HG02943 (cell line): Measurements from ENCODE around the gene AATK.

ENCODE experiments used
- ATAC-seq: cut with Tn5 transposase; IDR thresholded peaks from one replicate; pipeline ENCODE4 v1.9.1; 2021; ENCODE audit warnings: mild to moderate bottlenecking, low read depth, moderate library complexity; ENCODE audit not compliant: unreplicated experiment

The AATK gene, protein sequence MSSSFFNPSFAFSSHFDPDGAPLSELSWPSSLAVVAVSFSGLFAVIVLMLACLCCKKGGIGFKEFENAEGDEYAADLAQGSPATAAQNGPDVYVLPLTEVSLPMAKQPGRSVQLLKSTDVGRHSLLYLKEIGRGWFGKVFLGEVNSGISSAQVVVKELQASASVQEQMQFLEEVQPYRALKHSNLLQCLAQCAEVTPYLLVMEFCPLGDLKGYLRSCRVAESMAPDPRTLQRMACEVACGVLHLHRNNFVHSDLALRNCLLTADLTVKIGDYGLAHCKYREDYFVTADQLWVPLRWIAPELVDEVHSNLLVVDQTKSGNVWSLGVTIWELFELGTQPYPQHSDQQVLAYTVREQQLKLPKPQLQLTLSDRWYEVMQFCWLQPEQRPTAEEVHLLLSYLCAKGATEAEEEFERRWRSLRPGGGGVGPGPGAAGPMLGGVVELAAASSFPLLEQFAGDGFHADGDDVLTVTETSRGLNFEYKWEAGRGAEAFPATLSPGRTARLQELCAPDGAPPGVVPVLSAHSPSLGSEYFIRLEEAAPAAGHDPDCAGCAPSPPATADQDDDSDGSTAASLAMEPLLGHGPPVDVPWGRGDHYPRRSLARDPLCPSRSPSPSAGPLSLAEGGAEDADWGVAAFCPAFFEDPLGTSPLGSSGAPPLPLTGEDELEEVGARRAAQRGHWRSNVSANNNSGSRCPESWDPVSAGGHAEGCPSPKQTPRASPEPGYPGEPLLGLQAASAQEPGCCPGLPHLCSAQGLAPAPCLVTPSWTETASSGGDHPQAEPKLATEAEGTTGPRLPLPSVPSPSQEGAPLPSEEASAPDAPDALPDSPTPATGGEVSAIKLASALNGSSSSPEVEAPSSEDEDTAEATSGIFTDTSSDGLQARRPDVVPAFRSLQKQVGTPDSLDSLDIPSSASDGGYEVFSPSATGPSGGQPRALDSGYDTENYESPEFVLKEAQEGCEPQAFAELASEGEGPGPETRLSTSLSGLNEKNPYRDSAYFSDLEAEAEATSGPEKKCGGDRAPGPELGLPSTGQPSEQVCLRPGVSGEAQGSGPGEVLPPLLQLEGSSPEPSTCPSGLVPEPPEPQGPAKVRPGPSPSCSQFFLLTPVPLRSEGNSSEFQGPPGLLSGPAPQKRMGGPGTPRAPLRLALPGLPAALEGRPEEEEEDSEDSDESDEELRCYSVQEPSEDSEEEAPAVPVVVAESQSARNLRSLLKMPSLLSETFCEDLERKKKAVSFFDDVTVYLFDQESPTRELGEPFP (N-terminal part only)

DNA sequence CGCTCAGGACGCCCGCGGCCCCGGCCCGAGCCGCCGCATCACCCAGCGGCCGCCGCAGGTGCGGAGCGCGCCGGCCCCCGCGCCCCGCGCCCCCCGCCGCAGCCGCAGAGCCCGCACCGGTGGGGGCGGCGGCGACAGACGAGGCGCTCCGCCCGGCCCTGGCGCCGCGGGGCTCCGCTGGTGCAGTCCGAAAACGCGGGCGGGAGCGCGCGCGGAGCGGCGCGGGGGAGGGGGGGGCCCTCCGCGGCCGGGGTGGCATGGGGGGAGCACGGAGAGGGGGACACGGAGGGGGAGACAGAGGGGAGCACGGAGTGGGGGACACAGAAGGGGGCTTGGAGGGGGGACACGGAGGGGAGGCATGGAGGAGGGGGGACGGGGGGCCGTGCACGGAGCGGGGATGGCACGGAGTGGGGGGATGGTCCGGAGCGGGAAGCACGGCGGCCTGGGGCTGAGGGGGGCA lies at the start of gene AATK:
AATK (minus strand) TSS at position 189 of the 460 bp plus-strand sequence. CDS start 229 bp downstream, outside the sequence.
- ATAC-seq: no peak

DNA sequence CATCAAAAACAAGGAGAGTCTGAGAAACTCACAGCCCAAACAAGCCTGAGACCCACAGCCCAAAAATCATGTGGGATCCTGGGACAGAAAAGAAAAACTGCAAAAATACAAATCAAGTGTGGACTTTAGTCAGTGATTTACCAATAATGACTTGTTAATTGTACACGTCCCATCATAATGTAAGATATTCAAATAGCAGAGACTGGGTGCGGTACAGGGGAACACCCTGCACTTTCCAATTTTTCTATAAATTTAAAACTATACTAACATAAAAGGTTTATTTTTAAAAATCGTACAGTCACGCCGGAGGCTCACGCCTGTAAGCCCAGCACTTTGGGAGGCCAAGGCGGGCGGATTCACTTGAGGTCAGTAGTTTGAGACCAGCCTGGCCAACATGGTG lies 48.0 kb upstream of the AATK start:
- no peak for ATAC-seq

DNA sequence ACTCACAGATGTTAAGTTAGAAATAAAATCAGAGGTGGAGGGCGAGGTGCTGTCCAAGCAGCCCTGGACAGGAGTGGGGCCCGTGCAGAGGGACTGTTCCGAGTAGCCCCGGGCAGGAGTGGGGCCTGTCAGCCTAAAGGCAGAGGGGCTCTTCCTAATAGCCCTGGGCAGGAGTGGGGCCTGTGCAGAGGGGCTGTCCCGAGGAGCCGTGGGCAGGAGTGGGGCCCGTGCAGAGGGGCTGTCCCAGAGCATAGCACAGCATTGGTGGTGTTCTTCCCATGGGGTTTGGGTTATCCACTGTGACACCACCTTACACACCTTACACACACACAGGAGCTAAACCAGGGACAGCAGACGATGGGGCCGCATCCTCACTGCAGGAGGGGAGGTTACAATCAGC lies 46.3 kb upstream of the AATK start:
- ATAC-seq: no peak

DNA sequence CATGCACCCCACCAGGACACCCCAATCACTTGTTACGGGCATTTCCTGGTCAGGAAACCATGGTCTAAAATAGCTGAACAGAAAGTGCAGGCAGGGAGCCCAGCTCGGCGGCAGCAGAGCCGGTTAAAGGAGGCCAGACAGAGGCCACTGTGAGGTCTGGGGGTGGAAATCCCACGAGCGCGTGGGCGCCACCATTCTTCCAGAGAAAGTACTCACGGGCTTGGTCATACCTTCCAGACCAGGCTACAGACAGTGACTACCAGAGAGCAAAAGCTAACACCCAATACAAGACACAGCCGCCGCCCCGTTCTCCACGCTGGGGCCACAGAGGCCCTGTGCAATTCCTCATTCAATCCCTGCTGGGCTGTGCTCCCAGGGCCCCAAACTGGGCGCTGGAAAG lies 44.8 kb upstream of the AATK start:
- ATAC-seq: no peak

DNA sequence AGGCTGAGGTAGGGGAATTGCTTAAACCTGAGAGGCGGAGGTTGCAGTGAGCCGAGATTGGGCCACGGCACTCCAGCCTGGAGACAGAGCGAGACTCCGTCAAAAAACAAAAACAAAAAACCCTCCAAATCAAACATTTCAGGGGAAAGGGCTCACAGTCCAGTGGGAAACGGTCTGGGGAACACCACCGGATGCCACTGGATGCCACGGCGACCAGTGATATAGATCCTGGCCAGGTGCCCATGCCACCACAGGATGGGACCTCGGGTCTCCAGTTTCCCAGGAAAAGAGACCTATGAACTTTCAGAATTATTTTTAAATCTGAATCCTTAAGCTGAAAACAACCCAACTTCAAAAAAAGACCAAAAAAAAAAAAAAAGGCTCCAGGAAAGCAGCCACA lies 44.4 kb upstream of the AATK start:
- no peak for ATAC-seq

DNA sequence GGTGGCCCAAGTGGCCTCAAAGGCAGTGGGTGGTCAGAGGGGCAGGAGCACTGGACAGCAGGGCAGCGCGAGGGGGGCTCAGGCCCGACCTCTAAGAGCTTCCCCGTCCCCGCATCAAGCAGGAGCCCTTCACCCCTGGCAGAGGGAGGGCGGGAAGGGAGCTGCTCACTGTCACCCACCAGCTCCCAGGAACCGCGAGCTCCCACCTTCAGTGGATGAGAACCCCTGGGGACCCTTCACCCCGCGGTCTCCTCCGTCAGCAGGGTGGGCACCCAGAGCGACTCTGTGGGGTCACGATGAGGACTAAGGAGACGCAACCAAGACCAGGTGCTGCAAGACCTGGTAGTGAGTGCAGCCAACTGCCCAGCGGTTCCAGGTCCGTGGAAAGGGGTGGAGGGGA lies 43.1 kb upstream of the AATK start:
- no peak for ATAC-seq

DNA sequence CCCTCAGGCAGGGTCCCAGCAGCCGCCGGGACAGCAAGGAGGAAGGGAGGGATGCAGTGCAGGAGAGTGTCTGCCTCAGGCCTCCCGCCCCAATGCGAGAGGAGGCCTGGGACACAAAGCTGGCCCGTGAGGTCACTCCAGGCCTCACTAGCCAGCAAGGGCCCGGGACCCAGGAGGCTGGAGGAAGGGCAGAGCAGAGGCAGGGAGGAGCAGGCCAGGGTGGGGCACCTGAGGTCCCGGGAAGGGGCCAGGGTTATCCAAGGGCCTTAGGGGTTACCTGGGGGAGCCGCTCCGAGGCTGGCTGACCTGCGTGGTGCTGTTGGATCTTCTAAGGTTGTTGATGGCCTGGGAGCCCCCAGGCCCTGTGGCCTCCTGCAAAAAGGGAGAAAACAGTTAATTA lies 42.6 kb upstream of the AATK start:
- no peak for ATAC-seq

DNA sequence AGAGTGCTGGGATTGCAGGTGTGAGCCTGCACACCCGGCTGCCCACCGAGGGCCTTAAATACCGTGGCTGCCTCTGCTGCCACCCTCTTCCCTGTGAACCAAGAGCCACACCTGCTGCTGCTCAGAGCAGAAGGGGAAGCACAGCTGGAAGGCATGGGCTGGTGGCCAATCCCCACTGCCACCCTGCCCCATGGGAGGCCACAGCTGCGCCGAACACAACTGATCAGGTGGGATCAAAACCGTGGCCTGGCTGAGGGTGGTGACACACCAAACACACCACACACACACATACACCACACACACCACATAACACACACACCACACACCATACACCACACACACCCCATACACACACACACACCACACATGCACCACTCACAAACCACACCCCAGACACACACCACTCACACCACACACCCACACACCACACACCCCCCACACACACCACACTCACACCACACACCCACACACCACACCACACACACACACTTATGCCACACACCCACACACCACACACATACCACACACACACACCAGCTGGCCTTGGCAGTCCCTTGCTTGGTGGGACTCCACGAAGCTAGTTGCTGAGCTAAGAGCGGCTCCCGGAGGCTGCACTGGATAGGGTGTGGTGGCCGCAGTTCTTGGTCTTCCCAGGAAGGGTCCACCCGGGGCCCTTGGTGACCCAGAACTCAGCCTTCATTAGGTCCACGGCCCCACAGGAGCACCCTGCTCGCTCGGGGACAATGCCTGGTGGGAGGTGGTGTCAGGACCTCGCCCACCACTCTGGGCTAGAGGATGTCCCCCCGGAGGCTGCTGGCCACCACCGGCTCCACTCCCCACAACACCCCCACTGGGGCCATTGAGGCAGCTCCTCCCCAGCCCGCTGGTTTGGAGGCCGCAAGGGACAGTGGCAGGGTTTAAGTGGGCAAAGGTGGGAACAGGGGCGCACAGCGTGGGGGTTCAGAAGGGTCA lies 41.9 kb upstream of the AATK start:
- no peak for ATAC-seq

DNA sequence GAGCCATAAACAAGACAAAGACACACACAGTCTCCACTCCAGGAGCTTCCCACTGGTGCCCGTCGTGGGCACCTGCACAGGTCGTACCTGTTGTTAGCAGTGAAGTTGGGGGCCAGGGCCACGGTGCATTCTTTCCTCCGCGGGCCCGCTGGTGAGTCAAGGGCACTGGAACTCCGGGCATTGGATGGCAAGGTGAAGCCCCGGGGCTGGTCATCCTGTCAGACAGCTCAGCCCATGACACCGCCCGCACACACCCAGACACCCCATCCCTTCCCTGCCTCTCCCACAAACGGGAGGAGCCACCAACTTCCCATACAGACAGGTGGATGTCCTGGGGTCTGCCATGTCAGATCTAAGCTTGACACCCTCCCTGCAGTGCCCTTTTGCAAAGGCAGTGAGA lies 40.6 kb upstream of the AATK start:
- ATAC-seq: no peak

DNA sequence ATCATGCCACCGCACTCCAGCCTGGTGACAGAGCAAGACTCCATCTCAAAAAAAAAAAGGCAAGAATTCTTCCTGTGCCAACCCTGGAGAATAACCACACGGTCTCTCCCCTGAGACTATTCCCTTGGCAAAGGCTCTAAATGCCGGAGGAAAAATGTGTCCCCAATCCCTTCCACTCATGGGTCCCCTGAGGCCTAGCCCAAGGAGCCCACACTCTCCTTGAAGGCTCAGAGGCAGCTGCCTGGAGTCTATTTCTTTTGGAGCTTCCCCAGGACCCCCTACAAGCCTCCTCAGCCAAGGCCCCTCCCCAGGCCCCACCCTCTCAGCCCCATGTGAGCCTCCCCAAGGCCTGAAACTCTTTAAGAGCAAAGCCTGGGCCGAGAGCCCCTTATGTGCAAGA lies 40.1 kb upstream of the AATK start:
- no peak for ATAC-seq

DNA sequence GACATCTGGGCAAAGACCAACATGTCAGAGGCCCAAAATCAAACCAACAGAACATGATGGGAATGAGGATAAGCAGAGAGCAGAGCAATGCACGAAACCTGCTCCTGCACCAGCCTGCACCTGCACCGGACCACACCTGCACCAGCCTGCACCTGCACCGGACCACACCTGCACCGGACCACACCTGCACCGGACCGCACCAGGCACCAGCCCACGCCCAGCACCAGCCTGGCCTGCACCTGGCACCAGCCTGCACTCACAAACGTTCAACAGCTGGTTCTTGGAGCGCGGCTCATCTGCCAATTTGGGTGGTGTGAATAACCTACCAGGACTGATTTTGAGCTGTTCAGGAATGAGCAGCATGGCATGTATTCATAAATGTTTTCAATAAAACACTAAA lies 38.6 kb upstream of the AATK start:
- ATAC-seq: no peak

DNA sequence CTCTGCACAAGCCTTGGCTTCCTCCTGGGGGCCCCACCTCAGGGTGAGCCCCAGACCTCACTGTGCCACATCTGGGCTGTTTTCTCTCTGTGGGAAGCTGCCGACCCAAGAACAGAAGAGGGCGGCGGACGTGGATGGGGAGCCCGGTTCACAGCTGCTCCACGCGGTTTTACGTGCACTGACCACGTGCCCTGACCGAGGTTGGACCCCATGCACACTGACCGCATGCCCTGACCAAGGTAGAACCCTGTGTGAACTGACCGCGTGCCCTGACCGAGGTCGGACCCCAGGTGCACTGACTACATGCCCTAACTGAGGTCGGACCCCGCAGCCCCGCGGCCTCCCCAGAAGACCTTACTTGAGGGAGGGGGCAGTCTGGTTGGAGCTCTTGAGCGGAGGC lies 37.1 kb upstream of the AATK start:
- ATAC-seq: no peak

DNA sequence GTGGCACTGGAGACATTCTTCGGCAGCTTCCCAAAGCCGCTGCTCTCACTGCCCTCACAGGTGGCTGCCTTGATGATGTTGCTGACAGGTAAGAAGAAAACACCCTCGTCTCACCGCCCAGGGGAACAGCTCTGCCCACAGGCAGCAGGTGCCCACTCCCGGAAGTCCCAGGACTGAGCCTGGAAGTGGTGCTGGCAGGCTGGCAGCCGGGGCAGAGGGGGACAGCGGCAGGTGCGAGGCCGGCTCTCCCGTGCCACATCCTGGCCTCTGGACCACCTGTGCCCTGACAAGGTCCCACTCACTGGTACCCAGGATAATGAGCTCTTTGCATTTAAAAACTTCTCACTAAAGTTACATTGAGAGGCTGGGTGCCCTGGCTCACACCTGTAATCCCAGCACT lies 36.3 kb upstream of the AATK start:
- ATAC-seq: no peak

DNA sequence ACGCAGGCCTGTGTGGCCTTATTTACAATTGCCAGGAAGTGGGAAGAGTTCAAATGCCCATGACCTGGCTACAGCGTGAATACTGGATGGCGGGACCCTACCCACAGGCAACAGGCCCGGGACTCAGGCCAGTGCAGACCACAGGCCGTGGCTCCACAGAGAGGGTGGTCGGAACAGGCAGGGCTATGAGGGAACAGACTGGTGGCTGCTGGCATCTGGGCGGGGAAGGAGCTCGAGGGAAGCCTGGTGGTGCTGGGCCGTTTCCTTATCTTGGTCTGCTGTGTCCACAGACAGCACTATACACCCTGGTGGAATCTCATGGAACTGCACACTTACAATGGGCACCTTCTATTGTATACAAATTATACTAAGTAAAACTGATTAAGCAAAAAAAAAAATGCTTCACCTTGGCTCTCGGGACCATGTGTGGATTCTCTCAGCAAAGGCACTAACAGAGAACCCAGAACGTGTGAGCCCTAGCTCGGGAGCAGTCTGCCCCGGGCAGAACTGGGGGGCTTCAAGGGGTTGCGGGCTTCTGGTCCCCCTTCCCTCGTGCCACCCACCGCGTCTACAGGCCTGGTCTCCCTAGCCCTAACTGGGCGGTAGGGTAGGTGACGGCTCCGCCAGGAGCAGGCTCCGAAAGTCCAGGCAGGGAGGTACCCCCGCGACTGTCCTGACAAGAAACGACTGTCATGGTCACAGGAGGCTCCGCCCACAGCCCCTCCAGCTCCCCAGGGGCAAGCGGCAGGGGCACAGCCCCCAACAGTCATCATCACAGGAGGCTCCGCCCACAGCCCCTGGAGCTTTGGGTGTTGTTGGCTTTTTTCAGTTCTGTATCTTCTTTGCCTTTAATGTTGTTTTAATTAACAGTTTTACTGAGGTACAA lies 34.9 kb upstream of the AATK start:
- ATAC-seq: no peak

DNA sequence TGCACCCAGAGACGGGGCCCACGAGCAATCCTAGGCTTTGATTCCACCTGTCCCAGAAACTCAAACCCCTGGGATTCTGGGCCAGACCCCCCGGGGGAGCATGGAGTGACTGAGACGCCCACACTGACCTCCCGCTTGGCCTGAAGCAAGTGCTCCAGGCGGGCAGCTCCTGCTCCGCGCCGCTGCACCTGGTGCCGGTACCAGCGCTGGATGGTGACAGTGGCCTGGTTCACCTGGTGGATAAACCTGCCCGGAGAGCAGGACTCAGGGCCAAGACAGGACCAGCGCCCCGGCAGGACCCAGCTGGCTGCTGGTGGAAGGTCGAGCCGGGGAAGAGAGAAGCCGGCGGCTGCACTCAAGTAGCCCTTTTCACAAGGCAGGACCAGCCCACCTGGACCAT lies 34.2 kb upstream of the AATK start:
- no peak for ATAC-seq

DNA sequence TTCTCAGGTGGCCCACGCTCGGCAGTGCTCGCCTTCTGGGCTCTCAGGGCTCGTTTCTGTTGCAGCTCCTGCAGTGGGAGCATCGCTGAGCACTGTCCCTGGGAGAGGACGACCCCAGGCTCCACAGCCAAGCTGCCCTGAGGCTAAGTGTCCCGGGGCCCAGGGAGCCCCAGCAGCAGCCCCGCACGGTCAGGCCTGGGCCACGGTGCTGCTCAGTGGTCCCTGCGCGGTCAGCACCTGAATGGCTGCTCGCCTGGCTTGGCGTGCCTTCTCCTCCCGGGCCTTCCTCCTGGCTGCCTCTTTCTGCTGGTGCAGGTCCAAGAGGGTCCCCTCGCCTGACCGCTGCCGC lies 33.4 kb upstream of the AATK start:
- no peak for ATAC-seq

DNA sequence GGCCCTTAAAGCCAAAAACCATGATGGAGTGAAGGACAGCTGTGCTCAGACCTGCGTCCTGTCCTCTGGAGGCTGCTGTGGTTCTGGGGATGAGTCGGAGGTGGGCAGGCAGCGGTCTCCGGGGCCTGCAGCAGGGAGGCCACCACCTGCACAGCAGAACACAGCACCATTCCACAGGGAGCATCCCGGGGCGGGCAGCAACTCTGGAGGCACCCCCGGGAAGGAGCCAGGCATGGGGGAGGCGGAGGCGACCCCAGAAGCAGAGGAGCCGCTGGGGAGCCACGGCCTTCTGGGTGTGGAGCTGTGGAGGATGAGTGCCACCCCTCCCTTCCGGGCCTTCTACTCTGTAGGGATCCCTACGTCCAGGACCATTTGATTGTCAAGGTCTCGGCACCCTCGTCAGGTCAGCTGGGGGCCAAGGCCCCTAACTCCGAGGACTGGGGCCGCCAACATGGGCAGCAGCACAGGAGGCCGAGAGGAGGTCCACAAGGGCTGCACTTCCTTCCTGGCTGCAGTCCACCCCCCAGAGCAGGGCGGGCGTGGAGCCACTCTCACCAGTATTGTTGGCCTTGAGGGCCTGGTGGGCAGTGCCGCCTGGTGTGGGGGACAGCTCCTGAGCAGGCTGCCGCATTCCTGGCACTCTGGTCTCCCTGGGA lies 32.9 kb upstream of the AATK start:
- ATAC-seq: no peak

DNA sequence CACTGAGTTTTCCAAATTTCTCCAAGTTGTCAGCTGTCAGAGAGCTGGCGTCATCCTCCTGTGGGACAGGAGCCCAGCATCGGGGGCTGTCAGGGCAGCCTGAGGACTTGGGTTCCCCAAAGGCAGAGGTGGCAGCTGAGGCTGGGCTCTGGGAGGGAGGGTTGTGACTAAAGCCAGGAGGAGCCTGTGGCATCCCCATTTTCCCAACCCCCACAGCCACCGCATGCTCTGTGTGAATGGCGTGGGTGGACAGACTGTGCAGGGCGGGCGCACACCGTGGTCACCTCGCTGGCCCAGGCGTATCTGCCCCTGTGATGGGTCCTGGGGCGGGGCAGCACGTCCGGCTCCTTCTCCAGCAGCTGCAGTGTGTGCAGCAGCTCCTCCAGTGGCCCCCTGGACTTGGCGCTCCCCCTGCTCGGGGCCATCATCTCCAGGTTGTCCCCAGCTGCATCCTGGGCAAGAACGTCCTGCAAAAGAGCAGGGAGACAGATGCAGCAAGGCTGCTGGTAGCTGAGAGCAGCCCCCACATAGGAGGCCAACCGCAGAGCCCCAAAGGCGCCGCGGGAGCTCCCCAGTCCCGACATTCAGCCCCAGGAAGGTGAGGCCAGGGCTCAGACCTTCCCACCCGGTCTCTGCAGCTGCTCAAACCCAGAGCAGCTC lies 31.9 kb upstream of the AATK start:
- no peak for ATAC-seq
